ENCODE measurements around the gene SLC66A1. TPM values are rescaled to one million over a fixed set of nuclear protein-coding genes. Genes with fewer than 3 reads are reported as not detected.
A peak's percentile ranks its signal among the peaks of the same experiment; 100 is the strongest.
"Not testable (repeated sequence)": the region's sequence is repeated elsewhere in the genome, so short reads cannot be mapped to it uniquely, and the experiment has no call there.

The SLC66A1 gene
- total RNA-seq = 1 to 10 TPM; 3.6 TPM

- Mint-ChIP-seq H3K36me3 (ENCODE audit: low read depth) (peaks cover 8% of the 10 kb centered on the region), H3K27ac (peak within 1 kb of the TSS; percentile 78), H3K4me3 (peak within 1 kb of the TSS; percentile 90), H3K27me3 (no peaks in the 10 kb centered on the region), H3K9me3 (no peaks in the 10 kb centered on the region), H3K4me1 (ENCODE audit: low read depth) (peaks cover 25% of the 10 kb centered on the region)
- no peak for TF ChIP-seq CTCF (IDR thresholded peaks at IDR 0.05)
- ATAC-seq (peak; percentile 99), DNase-seq (peak; percentile 91)
- intact Hi-C loops (cut with micrococcal nuclease) = no loop called here
- ChIA-PET CTCF (interaction anchor here (1.4 kb wide), 1 partner anchor 350 kb away, joined by 4 read pairs; no protein-coding TSS in a partner anchor), POLR2A (interaction anchor here (0.6 to 2.3 kb wide), 8 partner anchors 10 to 288 kb away, joined by 3 to 12 read pairs (median 4); partner anchors contain the start of genes EMC1 and MRTO4)
These were observed at the start of gene SLC66A1, which contains the start of gene AKR7A2 for GRCh38 chr1:19311931-19312781. SLC66A1 (plus strand) TSS chr1:19312326; CDS start chr1:19317678, 5,352 bp downstream. AKR7A2 (minus strand) TSS chr1:19312144; CDS start chr1:19312124, 20 bp downstream.

- Mint-ChIP-seq H3K36me3 (ENCODE audit: low read depth) (peaks cover 19% of the 10 kb centered on the region), H3K4me3 (no peak overlapping the region), H3K27me3 (no peaks in the 10 kb centered on the region), H3K9me3 (no peaks in the 10 kb centered on the region), H3K27ac (no peak overlapping the region), H3K4me1 (ENCODE audit: low read depth) (no peaks in the 10 kb centered on the region)
- ChIA-PET POLR2A (interaction anchor here (0.6 to 6.3 kb wide), 3 partner anchors 8 to 33 kb away, joined by 3 to 41 read pairs (median 4); partner anchors contain the start of genes EMC1 and MRTO4), CTCF (interaction anchor here (1.1 kb wide), 1 partner anchor 22 kb away, joined by 4 read pairs; no protein-coding TSS in a partner anchor)
- intact Hi-C loops (cut with micrococcal nuclease) = loop anchor here (10.0 kb wide), 1 partner anchor 392 kb away; no protein-coding TSS in a partner anchor
- ATAC-seq = no peak
- TF ChIP-seq CTCF (IDR thresholded peaks at IDR 0.05) = no peak
- DNase-seq = no peak
These were observed 49.4 kb upstream of the SLC66A1 start for GRCh38 chr1:19262744-19263143.

GRCh38 chr1:19268445-19268844 lies 43.7 kb upstream of the SLC66A1 start:
- Mint-ChIP-seq H3K9me3 (no peaks in the 10 kb centered on the region), H3K27me3 (peaks cover 9% of the 10 kb centered on the region), H3K4me3 (no peak overlapping the region), H3K27ac (no peak overlapping the region), H3K36me3 (ENCODE audit: low read depth) (no peaks in the 10 kb centered on the region), H3K4me1 (ENCODE audit: low read depth) (peaks cover 2% of the 10 kb centered on the region)
- POLR2A ChIA-PET = no interaction called here
- no peak for ATAC-seq
- DNase-seq = no peak
- no peak for TF ChIP-seq CTCF (IDR thresholded peaks at IDR 0.05)
- intact Hi-C loops (cut with micrococcal nuclease) = loop anchor here (10.0 kb wide), 1 partner anchor 386 kb away; no protein-coding TSS in a partner anchor
- CTCF ChIA-PET = no interaction called here

GRCh38 chr1:19269427-19270342 lies 42.4 kb upstream of the SLC66A1 start:
- H3K36me3 Mint-ChIP-seq (ENCODE audit: low read depth); H3K4me3 Mint-ChIP-seq; H3K9me3 Mint-ChIP-seq; H3K4me1 Mint-ChIP-seq (ENCODE audit: low read depth); DNase-seq; H3K27ac Mint-ChIP-seq; CTCF ChIA-PET; ATAC-seq; POLR2A ChIA-PET: not testable (repeated sequence)
- H3K27me3 Mint-ChIP-seq = peaks cover 13% of the 10 kb centered on the region
- intact Hi-C loops (cut with micrococcal nuclease) = loop anchor here (10.0 kb wide), 1 partner anchor 385 kb away; no protein-coding TSS in a partner anchor

GRCh38 chr1:19270343-19270730 lies 41.8 kb upstream of the SLC66A1 start:
- ATAC-seq; DNase-seq; CTCF ChIA-PET; H3K4me3 Mint-ChIP-seq; H3K9me3 Mint-ChIP-seq; H3K27ac Mint-ChIP-seq; POLR2A ChIA-PET; H3K4me1 Mint-ChIP-seq (ENCODE audit: low read depth); intact Hi-C loops (cut with micrococcal nuclease); H3K36me3 Mint-ChIP-seq (ENCODE audit: low read depth): not testable (repeated sequence)
- H3K27me3 Mint-ChIP-seq = peaks cover 13% of the 10 kb centered on the region

Measured in activated CD8-positive, alpha-beta T cell treated with anti-CD3 and anti-CD28 coated beads for 36 hours (primary cell).